GM12874 (cell line): Measurements from ENCODE around the gene CHN2.

Experiments
- CTCF ChIP-seq: IDR thresholded peaks from 2 replicates; pipeline ENCODE4 v1.5.1; 2011; ENCODE audit warnings: low read depth, mild to moderate bottlenecking, control low read depth, low read length, moderate library complexity; ENCODE audit not compliant: insufficient read depth

CHN2 gene

GRCh38 chr7:29214056-29214455 lies 19.5 kb downstream of the CHN2 start:
- no peak for TF ChIP-seq CTCF

- TF ChIP-seq CTCF, result no peak
These were observed 20.2 kb downstream of the CHN2 start for GRCh38 chr7:29214816-29215215.

DNA sequence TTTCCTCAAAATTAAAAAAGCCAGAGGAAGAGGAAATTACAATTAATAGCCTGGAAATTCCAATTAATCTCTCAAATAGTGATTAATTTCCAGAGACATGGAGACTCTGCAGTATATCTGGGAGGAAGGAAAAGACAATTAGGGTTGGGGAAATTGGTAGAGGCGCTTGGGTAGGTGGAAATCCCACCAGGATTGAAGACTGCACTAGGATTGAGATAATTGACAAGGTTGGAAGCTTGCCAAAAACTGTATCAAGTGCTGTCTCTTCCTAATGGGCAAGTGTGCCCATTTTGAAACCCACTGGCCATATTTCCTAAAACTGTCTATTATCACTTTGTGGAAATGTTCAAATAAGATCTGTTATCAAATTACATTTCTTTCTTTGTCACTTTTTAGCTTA lies 21.6 kb downstream of the CHN2 start:
- TF ChIP-seq CTCF, result no peak

DNA sequence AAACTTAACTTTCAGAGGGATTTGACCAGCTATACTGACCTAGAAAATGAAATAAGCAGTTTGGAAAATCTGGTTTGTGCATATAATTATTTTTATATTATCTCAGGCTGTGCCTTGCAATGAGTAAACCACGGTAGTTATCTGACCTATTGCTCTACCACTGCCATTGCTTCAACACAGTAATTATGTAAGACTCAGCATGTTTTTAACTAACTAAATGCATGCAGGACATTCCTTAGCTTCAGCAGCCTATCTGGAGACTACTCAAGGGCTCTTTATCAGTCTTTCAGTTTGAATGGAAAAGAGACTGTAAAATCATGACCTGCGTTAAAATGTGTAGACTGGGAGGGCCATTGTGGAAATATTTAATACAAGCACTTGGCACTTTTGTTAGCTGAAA lies 22.5 kb downstream of the CHN2 start:
- TF ChIP-seq CTCF, result no peak

GRCh38 chr7:29224726-29225125 lies 30.2 kb downstream of the CHN2 start:
- no peak for TF ChIP-seq CTCF

DNA sequence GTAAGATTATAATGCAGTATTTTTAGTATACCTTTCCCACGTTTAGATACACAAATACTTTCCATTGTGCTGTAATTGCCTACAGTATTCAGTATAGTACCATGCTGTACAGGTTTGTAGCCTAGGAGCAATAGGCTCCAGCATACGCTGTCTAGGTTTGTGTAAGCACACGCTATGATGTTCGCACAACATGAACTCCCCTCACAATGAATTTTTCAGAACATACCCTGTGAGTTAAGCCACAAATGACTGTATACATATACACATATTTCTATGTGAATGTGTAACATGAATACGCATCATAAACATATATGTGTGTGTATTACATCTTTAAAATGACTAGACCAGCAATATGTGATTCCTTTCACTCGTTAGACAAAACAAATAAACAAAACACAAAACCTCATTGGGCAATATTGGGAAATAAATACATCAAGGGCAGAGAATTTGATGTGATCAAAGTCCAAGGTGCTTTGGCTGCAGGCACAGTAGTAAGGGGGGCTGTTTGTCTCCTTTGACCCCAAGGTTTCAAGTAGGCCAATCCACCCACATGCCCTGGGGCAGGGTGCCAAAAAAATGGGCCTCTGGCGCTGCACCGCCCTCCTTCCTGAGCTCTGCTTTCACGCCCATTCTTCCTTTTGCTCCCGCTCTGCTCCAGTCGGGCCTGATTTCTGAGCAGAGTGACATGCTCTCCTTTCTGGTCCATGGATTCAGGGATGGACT lies 33.9 kb downstream of the CHN2 start:
- no peak for TF ChIP-seq CTCF

GRCh38 chr7:29229066-29229465 lies 34.5 kb downstream of the CHN2 start:
- TF ChIP-seq CTCF, result no peak
